H1 (cell line): ENCODE measurements around the gene KCND3. TPM values are rescaled to one million over a fixed set of nuclear protein-coding genes. Genes with fewer than 3 reads are reported as not detected.

Experiments used
- CTCF ChIA-PET: fragments of 300-600 bp; sonication (Branson Sonifier 250); formaldehyde crosslinking; loops from one replicate; lab custom pipeline; 2021; ENCODE audit not compliant: partially characterized antibody; lab: Charles Lee
- POLR2A ChIA-PET: fragments of 300-600 bp; sonication (Branson Sonifier 250); formaldehyde crosslinking; loops from one replicate; lab custom pipeline; 2021; ENCODE audit warnings: inconsistent platforms; ENCODE audit not compliant: partially characterized antibody; lab: Charles Lee
- DNase-seq, 2 experiments: peaks; one replicate each; pipeline versions ENCODE4 v3.0.0 to v3.0.0-alpha.2; 2010 to 2022; ENCODE audit warnings: low spot score in 2 of 2, low read depth in 1 of 2, mixed read lengths in 1 of 2
- FAIRE-seq: peaks from 2 replicates; lab custom pipeline; 2011; peaks lifted over from hg19 to GRCh38; lab: Jason Lieb, UNC
- H2AFZ ChIP-seq: 2 replicates; pipeline ENCODE4 v1.8.1; 2012; ENCODE audit warnings: low read length, inconsistent platforms
- H2AK5ac ChIP-seq: 2 replicates; pipeline ENCODE4 v1.6.1; 2013; ENCODE audit warnings: low read depth, low read length
- H2BK120ac ChIP-seq: replicated peaks from 2 replicates; pipeline ENCODE3; 2013; ENCODE audit warnings: low read depth, low read length, inconsistent platforms
- H2BK12ac ChIP-seq: 2 replicates; pipeline ENCODE4 v1.6.1; 2013; ENCODE audit warnings: low read depth, low read length
- H2BK15ac ChIP-seq: 2 replicates; pipeline ENCODE4 v1.6.1; 2013; ENCODE audit warnings: low read length
- H2BK20ac ChIP-seq: 2 replicates; pipeline ENCODE4 v1.6.1; 2013; ENCODE audit warnings: low read length
- H2BK5ac ChIP-seq: 2 replicates; pipeline ENCODE4 v1.6.1; 2013; ENCODE audit warnings: low read depth, low read length
- H3K14ac ChIP-seq: 2 replicates; pipeline ENCODE4 v1.6.1; 2013; ENCODE audit warnings: inconsistent platforms; ENCODE audit not compliant: insufficient read length
- H3K18ac ChIP-seq: 2 replicates; pipeline ENCODE4 v1.6.1; 2013; ENCODE audit warnings: low read length; ENCODE audit errors: extremely low read depth
- H3K23ac ChIP-seq: 2 replicates; pipeline ENCODE4 v1.6.1; 2013; ENCODE audit warnings: inconsistent platforms; ENCODE audit not compliant: insufficient read length
- H3K23me2 ChIP-seq: 2 replicates; pipeline ENCODE4 v1.6.1; 2013; ENCODE audit warnings: low read depth, low read length
- H3K27ac ChIP-seq: 2 replicates; pipeline ENCODE4 v1.6.1; 2011; ENCODE audit warnings: low read depth, low read length, inconsistent platforms
- H3K27me3 ChIP-seq, 4 experiments: replicated peaks in 1 of 4; 1 replicate in 1 of 4; 2 replicates in 3 of 4; pipeline versions ENCODE4 v1.6.1 to v1.8.1; 2011 to 2013; ENCODE audit warnings: low read length in 3 of 4, mild to moderate bottlenecking in 3 of 4, inconsistent platforms in 2 of 4, mixed read lengths in 2 of 4, moderate library complexity in 1 of 4; ENCODE audit not compliant: control insufficient read depth in 3 of 4, insufficient read depth in 3 of 4; ENCODE audit errors: extremely low read depth in 1 of 4
- H3K36me3 ChIP-seq, 4 experiments: 2 replicates each; pipeline versions ENCODE4 v1.6.1 to v1.8.1; 2011 to 2013; ENCODE audit warnings: mild to moderate bottlenecking in 4 of 4, low read length in 3 of 4, moderate library complexity in 2 of 4, control low read depth in 1 of 4, inconsistent platforms in 1 of 4; ENCODE audit not compliant: insufficient read depth in 4 of 4, control insufficient read depth in 2 of 4
- H3K4ac ChIP-seq: replicated peaks from 2 replicates; pipeline ENCODE3; 2013; ENCODE audit warnings: low read length, low read depth, mixed read lengths, inconsistent platforms; ENCODE audit not compliant: insufficient read length
- H3K4me1 ChIP-seq, 4 experiments: replicated peaks in 1 of 4; 1 replicate in 1 of 4; 2 replicates in 3 of 4; pipeline versions ENCODE4 v1.6.1 to v1.8.1; 2011 to 2013; ENCODE audit warnings: low read length in 3 of 4, inconsistent platforms in 2 of 4, mixed read lengths in 1 of 4; ENCODE audit not compliant: insufficient read depth in 4 of 4, control insufficient read depth in 3 of 4
- H3K4me2 ChIP-seq, 2 experiments: 2 replicates each; pipeline versions ENCODE4 v1.6.1 to v1.8.1; 2011 to 2013; ENCODE audit warnings: low read depth in 2 of 2, low read length in 2 of 2, control low read depth in 1 of 2, inconsistent platforms in 1 of 2, mild to moderate bottlenecking in 1 of 2; ENCODE audit not compliant: insufficient read depth in 1 of 2
- H3K4me3 ChIP-seq, 4 experiments: fragments of 200-600, 300-600 bp in 1 of 4; sonication (generic), shearing (Covaris generic), sonication (Bioruptor Twin) in 1 of 4; 2 replicates each; pipeline versions ENCODE4 v1.5.1 to v1.8.1; 2011 to 2016; ENCODE audit warnings: low read length in 4 of 4, low read depth in 3 of 4, control low read depth in 2 of 4, inconsistent platforms in 2 of 4, mild to moderate bottlenecking in 2 of 4, mixed read lengths in 1 of 4, moderate library complexity in 1 of 4; ENCODE audit not compliant: insufficient read depth in 2 of 4; ENCODE audit errors: extremely low read depth in 1 of 4
- H3K56ac ChIP-seq: replicated peaks from 2 replicates; pipeline ENCODE3; 2013; ENCODE audit warnings: low read depth, mild to moderate bottlenecking, mixed read lengths, low read length, inconsistent platforms; ENCODE audit not compliant: insufficient read length
- H3K79me1 ChIP-seq: 2 replicates; pipeline ENCODE4 v1.6.1; 2013; ENCODE audit warnings: low read depth, low read length, control low read depth
- H3K79me2 ChIP-seq, 2 experiments: 2 replicates each; pipeline versions ENCODE4 v1.6.1 to v1.8.1; 2012 to 2013; ENCODE audit warnings: low read length in 2 of 2, mild to moderate bottlenecking in 2 of 2, inconsistent platforms in 1 of 2; ENCODE audit not compliant: insufficient read depth in 2 of 2, control insufficient read depth in 1 of 2
- H3K9ac ChIP-seq, 4 experiments: replicated peaks in 1 of 4; 1 replicate in 1 of 4; 2 replicates in 3 of 4; pipeline versions ENCODE4 v1.6.1 to v1.8.1; 2011 to 2013; ENCODE audit warnings: low read depth in 3 of 4, low read length in 3 of 4, control low read depth in 2 of 4, mild to moderate bottlenecking in 2 of 4, moderate library complexity in 2 of 4, inconsistent platforms in 1 of 4; ENCODE audit errors: extremely low read depth in 1 of 4
- H3K9me3 ChIP-seq, 2 experiments: 2 replicates each; pipeline versions ENCODE4 v1.6.1 to v1.8.1; 2012 to 2013; ENCODE audit warnings: mild to moderate bottlenecking in 2 of 2, moderate library complexity in 2 of 2, control low read depth in 1 of 2, inconsistent platforms in 1 of 2, low read depth in 1 of 2, low read length in 1 of 2, mixed read lengths in 1 of 2; ENCODE audit not compliant: insufficient read depth in 2 of 2
- H4K20me1 ChIP-seq, 2 experiments: replicated peaks in 1 of 2; 2 replicates each; pipeline versions ENCODE3 to v1.8.1; 2011 to 2013; ENCODE audit warnings: inconsistent platforms in 2 of 2, low read length in 2 of 2, mild to moderate bottlenecking in 1 of 2; ENCODE audit not compliant: insufficient read depth in 2 of 2, control insufficient read depth in 1 of 2
- H4K5ac ChIP-seq: 2 replicates; pipeline ENCODE4 v1.6.1; 2013; ENCODE audit warnings: low read length, low read depth, mixed read lengths, inconsistent platforms; ENCODE audit not compliant: insufficient read length
- H4K8ac ChIP-seq: 2 replicates; pipeline ENCODE4 v1.8.0; 2013; ENCODE audit warnings: mild to moderate bottlenecking, moderate library complexity, low read length, inconsistent platforms; ENCODE audit not compliant: insufficient read depth; ENCODE audit errors: extremely low read depth
- H4K91ac ChIP-seq: replicated peaks from 2 replicates; pipeline ENCODE3; 2013; ENCODE audit warnings: low read length, mixed read lengths, inconsistent platforms; ENCODE audit not compliant: insufficient read length
- ATF3 ChIP-seq: IDR thresholded peaks from 2 replicates; pipeline ENCODE4 v1.6.1; 2011; ENCODE audit warnings: low read depth, mild to moderate bottlenecking, low read length; ENCODE audit not compliant: insufficient read depth
- BACH1 ChIP-seq: IDR thresholded peaks from 2 replicates; pipeline ENCODE4 v1.6.1; 2012; ENCODE audit warnings: low read length, improper control_type of control experiment
- BCL11A ChIP-seq, 2 experiments: IDR thresholded peaks; one replicate each; pipeline ENCODE4 v1.6.1; 2011; ENCODE audit warnings: low read depth in 2 of 2, low read length in 2 of 2, mild to moderate bottlenecking in 2 of 2
- CHD1 ChIP-seq: IDR thresholded peaks from 2 replicates; pipeline ENCODE4 v1.6.1; 2012; ENCODE audit warnings: low read depth, low read length, improper control_type of control experiment
- FOSL1 ChIP-seq: IDR thresholded peaks from 2 replicates; pipeline ENCODE4 v1.6.1; 2011; ENCODE audit warnings: mild to moderate bottlenecking, low read depth, low read length, moderate library complexity; ENCODE audit not compliant: insufficient read depth
- HDAC2 ChIP-seq, 2 experiments: fragments of 300-600 bp in 1 of 2; sonication (generic) in 1 of 2; IDR thresholded peaks; 2 replicates each; pipeline ENCODE4 v1.6.1; 2011 to 2012; ENCODE audit warnings: low read depth in 2 of 2, low read length in 2 of 2, mild to moderate bottlenecking in 2 of 2, moderate library complexity in 2 of 2, borderline replicate concordance in 1 of 2, inconsistent platforms in 1 of 2
- HDAC6 ChIP-seq: IDR thresholded peaks from one replicate; pipeline ENCODE4 v1.7.1; 2012; ENCODE audit warnings: low read depth, mild to moderate bottlenecking, inconsistent platforms, low read length, moderate library complexity
- JUN ChIP-seq: IDR thresholded peaks from 2 replicates; pipeline ENCODE4 v1.6.1; 2011; ENCODE audit warnings: low read depth, mild to moderate bottlenecking, improper control_type of control experiment, low read length
- POLR2AphosphoS5 ChIP-seq: IDR thresholded peaks from 2 replicates; pipeline ENCODE4 v1.6.1; 2011; ENCODE audit warnings: low read depth, low read length
- SAP30 ChIP-seq: fragments of 300-600 bp; sonication (generic); IDR thresholded peaks from 2 replicates; pipeline ENCODE4 v1.7.1; 2012; ENCODE audit warnings: low read length, moderate library complexity, mild to moderate bottlenecking, inconsistent platforms; ENCODE audit not compliant: insufficient read depth, insufficient replicate concordance
- SP1 ChIP-seq: IDR thresholded peaks from 2 replicates; pipeline ENCODE4 v1.6.1; 2011; ENCODE audit warnings: low read depth, low read length
- SP2 ChIP-seq: IDR thresholded peaks from 2 replicates; pipeline ENCODE4 v1.6.1; 2012; ENCODE audit warnings: mild to moderate bottlenecking, low read length, inconsistent platforms
- SRF ChIP-seq: IDR thresholded peaks from 2 replicates; pipeline ENCODE4 v1.6.1; 2011; ENCODE audit warnings: mild to moderate bottlenecking, low read depth, low read length, moderate library complexity
- TAF7 ChIP-seq: optimal IDR thresholded peaks from 2 replicates; pipeline ENCODE3; 2011; ENCODE audit warnings: low read depth, mild to moderate bottlenecking, inconsistent platforms, low read length, moderate library complexity, borderline replicate concordance
- WGBS, 2 experiments: shearing (Covaris generic) in 1 of 2; methylation state at CpG; one replicate each; pipeline versions ENCODE4 v1.1.6 to v1.1.7; 2013 to 2015; ENCODE audit warnings: low lambda C conversion rate in 2 of 2, mixed read lengths in 2 of 2, inconsistent platforms in 1 of 2, low coverage in 1 of 2, missing lambda C conversion rate in 1 of 2; ENCODE audit not compliant: insufficient replicate concordance in 2 of 2, insufficient coverage in 1 of 2, insufficient read length in 1 of 2; ENCODE audit errors: extremely low coverage in 1 of 2, missing lambda C conversion rate in 1 of 2; 5-methylcytosine and 5-hydroxymethylcytosine counted together
- polyA plus RNA-seq, 7 experiments: library from polyadenylated mRNA; depleted of rRNA in 3 of 7; stranded (reverse) in 5 of 7; unstranded in 2 of 7; fragments of >200 nt in 5 of 7; fragments of 200-250 nt in 2 of 7; gene quantifications; 1 replicate in 5 of 7; 2 replicates in 1 of 7; 4 replicates in 1 of 7; pipeline versions ENCODE4 v1.2.1 to v1.2.3, GENCODE V29; 2011 to 2013; ENCODE audit warnings: missing spikeins in 2 of 7, mixed read lengths in 2 of 7
- total RNA-seq: library from RNA; stranded (reverse); fragmentation: NEBNext Ultra II Directional; extraction: Animal tissue kit (Norgen Biotek cat#: 25700); gene quantifications from 2 replicates; pipeline ENCODE4 v1.2.1, GENCODE V29; 2021

The KCND3 gene
- total and polyA plus RNA-seq, 2 of the 8 experiments (the other 6 are each of a cell fraction or from before 2014, with no cell fraction given): 0.14 to 0.48 TPM

DNA sequence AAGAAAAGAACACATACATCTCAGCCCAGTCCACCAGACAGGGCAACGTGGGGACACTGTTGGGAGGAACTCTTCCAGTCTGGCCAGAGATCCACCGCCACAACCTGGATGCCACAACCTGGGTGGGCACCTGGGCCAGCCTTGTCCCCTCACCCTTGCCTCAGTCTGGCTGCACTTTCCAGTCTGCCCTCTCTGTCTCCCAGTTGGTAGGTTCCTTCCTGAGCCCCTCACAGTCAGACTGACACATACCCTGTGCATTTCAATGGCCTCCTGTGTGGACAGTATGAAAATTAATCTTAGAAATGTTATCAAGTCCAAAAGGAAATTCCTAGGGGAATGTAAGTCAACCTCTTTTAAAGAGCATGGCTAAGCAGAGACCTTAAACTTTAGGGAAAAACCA, 184.2 kb downstream of the KCND3 start:
- ChIA-PET POLR2A (no interaction called here), CTCF (interaction anchor here (0.6 to 1.5 kb wide), 2 partner anchors 166 to 187 kb away, joined by 3 read pairs; no protein-coding TSS in a partner anchor)
- Histone ChIP-seq H4K8ac (no peak overlapping the region), H3K4me1 (no peaks in the 10 kb centered on the region), H3K4me2 (no peak overlapping the region), H2AK5ac (no peak overlapping the region), H3K27me3 (no peaks in the 10 kb centered on the region), H3K79me1 (no peaks in the 10 kb centered on the region), H4K20me1 (no peaks in the 10 kb centered on the region), H2AFZ (no peak overlapping the region), H3K18ac (no peak overlapping the region), H3K23ac (no peak overlapping the region), H3K14ac (no peak overlapping the region), H3K23me2 (no peaks in the 10 kb centered on the region), H2BK120ac (no peak overlapping the region), H4K5ac (no peak overlapping the region), H2BK12ac (no peak overlapping the region), H3K9me3 (no peaks in the 10 kb centered on the region), H4K91ac (no peak overlapping the region), H3K56ac (no peak overlapping the region), H3K79me2 (no peaks in the 10 kb centered on the region), H3K36me3 (no peaks in the 10 kb centered on the region), H2BK20ac (no peak overlapping the region), H2BK5ac (no peak overlapping the region), H2BK15ac (no peak overlapping the region), H3K4me3 (no peak overlapping the region), H3K9ac (no peak overlapping the region), H3K4ac (no peak overlapping the region), H3K27ac (no peak overlapping the region)
- 88% methylated on average over 2 of the region's 2 CpGs; no CpG with 5 or more reads in 1 of the 2 experiments for WGBS, 2 experiments
- FAIRE-seq (no peak), DNase-seq (no peak)
- no peak for TF ChIP-seq TAF7
- no peak for TF ChIP-seq BCL11A (IDR thresholded peaks at IDR 0.05; ENCODE audit: low read depth in 2 of 2, low read length in 2 of 2)
- no peak for TF ChIP-seq SP1
- no peak for TF ChIP-seq SP2
- TF ChIP-seq CHD1: no peak
- TF ChIP-seq HDAC6: no peak
- TF ChIP-seq SAP30: no peak
- TF ChIP-seq POLR2AphosphoS5: no peak
- no peak for TF ChIP-seq JUN
- no peak for TF ChIP-seq FOSL1
- no peak for TF ChIP-seq ATF3
- no peak for TF ChIP-seq SRF
- no peak for TF ChIP-seq BACH1
- TF ChIP-seq HDAC2 (IDR thresholded peaks at IDR 0.05; ENCODE audit: borderline replicate concordance in 1 of 2, low read depth in 2 of 2, low read length in 2 of 2): no peak
